Suppressor macrophage (primary cell): Measurements from ENCODE around the gene NSMF.
A peak's percentile ranks its signal among the peaks of the same experiment; 100 is the strongest.

Experiments
- DNase-seq, 4 experiments: peaks; one replicate each; pipeline ENCODE4 v3.0.0-alpha.2; 2020 to 2022

Gene NSMF

DNA sequence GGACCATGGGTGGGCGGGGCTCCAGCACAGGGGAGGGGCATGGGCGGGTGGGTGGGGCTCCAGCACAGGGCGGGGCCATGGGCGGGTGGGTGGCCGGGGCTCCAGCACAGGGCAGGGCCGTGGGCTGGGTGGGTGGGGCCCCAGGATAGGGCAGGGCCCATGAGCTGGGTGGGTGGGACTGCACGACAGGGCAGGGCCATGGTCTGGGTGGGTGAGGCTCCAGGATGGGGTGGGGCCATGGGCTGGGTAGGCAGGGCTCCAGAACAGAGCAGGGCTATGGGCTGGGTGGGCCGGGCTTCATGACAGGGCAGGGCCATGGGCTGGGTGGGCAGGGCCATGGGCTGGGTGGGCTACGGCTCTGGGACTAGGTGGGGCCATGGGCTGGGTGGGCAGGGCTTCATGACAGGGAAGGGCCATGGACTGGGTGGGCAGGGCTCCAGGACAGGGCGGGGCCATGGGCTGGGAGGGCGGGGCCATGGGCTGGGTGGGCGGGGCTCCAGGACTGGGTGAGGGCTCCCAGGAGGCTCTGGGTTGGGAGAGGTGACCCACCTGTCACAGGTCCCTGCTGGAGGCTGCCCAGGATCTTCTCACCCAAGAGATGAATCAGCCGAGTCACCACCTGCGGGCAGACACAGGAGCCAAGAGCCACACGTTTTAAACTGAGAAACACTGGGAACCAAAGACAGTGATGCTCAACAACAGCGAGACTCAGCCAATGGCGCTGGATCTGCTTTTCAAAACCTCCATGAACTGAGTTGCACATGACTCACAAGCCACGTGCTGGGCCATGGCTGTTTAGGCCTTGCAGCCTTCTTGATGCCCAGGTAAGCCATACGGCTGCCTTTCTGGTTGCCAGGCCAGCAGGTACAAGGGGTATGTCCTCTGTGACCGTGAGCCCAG is 33.6 kb upstream of the NSMF start:
- peak in 2 of 4 experiments; percentile 8 to 25 for DNase-seq

DNA sequence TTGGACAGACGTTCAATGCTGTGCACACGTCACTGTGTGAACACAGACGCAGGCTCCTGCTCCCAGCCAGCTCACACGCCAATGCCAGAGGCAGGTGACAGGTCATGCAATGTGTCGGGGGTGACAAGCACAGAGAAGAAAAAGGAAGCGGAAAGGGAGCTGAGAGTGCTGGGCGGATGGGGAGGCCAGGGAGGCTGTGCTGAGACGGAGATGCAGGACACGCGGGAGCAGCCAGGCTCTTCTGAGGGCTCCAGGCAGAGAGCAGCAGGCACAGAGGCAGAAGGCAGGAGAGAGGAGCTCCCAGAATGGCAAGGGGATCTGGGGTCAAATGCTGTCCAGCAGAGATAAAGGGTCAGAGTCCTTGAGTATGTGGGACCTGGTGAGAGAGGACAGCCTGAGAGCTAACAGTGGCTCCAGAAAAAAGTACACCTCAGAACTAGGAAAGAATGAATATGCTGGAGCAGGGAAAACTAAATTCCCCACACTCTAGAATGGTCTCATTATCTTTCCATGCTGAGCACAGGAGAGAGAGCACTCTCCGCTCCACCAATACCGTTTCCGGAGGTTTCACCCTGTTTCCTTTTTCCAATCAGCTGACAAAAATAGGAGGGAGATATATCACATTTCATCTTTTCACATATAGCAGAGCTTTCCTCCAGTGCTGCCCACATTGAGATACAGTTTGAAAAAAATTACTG is 32.8 kb upstream of the NSMF start:
- DNase-seq = no peak

DNA sequence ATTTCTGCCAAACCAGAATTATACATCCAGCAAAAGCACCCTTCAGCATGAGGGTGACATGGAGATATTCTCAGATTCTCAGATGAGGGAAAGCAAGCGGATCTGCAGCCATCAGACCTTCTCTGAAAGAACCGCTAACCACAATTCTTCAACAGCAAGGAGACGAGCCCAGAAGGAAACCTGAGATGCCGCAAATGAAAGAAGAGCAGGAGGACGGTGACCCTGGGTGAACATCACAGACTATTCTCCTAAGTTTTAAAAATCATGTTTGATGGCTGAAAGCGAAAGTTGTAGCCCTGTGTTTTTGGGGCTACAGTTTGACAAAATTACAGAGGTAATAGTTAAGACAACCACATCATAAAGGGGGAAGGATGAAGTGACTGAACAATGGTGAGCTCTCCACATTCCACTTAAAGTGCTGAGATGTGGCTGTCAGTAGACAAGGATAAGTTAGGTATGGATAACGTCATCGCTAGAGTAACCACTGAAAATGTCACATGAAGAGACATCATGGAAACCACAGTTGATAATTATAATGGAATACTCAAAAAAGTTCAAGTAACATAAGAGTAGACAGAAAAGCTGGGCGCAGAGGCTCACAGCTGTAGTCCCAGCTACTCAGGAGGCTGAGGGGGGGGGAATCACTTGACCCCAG is 31.5 kb upstream of the NSMF start:
- DNase-seq = no peak

DNA sequence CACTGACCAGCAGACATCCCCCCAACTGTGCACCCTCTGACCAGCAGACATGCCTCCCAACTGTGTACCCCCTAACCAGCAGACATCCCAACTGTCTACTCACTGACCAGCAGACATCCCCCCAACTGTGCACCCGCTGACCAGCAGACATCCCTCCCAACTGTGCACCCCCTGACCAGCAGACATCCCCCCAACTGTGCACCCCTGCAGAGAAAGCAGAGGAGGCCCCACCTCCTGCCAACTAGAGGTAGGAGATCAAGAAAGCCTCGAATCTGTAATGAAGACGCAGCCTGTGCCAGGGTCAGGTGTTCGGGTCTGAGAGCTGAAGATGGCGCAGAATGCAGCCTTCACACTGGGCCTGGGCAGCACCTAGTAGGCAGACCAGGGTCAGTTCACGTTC is 29.8 kb upstream of the NSMF start:
- DNase-seq = no peak

DNA sequence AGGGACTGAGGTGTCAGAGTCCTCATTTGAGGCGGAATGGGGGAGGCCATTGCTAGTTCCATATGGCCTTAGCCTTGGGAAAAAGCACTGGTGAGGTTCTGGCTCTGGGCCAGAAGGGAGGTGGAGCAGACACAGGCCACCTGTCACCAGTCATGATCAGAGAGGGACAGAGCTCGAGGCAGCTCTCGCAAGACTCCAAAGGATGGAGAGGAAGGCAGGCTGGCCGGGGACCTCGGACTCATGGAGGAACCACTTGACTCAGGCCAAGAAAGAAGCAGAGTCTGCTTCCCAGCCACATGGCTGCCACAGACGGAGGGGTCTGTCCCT is 29.2 kb upstream of the NSMF start:
- no peak for DNase-seq

DNA sequence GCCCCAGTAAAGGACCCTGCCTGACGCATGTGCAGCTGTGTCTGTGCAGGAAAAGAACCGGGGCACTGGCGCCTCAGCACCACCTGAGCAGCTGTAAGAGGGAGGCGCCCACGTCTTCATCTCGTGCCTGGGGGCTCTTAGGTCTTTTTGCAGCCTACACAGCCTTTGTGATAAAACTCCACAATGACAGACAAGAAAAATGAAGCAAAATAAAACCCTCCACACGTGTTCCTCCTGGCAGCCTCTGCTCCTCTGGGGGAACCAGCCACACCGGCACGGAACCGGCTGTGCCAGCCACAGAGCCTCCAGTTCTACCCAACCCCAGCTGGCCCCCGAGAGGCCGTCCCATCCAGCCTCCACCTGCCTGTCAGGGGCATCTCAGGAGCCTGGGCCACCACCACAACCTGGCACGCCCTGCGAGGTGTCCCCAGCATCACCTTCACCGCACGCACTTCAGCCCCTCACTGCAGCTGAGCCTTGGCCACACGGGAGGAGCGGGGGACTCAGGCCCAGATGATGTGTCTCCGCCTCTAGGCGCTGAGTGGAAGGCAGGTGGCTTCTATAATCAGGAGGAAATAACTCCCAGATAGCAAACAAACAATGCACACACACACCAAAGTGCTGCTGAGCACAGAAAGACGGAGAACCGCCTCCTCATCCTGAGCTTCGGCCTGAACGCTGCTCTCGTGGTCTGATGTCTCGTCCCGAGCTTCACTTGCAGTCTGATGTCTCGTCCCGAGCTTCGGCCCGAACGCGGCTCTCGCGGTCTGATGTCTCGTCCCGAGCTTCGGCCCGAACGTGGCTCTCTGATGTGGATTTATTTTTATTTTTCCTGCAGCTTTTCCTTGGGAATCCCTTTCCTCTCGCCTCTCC is 28.6 kb upstream of the NSMF start:
- DNase-seq = no peak

DNA sequence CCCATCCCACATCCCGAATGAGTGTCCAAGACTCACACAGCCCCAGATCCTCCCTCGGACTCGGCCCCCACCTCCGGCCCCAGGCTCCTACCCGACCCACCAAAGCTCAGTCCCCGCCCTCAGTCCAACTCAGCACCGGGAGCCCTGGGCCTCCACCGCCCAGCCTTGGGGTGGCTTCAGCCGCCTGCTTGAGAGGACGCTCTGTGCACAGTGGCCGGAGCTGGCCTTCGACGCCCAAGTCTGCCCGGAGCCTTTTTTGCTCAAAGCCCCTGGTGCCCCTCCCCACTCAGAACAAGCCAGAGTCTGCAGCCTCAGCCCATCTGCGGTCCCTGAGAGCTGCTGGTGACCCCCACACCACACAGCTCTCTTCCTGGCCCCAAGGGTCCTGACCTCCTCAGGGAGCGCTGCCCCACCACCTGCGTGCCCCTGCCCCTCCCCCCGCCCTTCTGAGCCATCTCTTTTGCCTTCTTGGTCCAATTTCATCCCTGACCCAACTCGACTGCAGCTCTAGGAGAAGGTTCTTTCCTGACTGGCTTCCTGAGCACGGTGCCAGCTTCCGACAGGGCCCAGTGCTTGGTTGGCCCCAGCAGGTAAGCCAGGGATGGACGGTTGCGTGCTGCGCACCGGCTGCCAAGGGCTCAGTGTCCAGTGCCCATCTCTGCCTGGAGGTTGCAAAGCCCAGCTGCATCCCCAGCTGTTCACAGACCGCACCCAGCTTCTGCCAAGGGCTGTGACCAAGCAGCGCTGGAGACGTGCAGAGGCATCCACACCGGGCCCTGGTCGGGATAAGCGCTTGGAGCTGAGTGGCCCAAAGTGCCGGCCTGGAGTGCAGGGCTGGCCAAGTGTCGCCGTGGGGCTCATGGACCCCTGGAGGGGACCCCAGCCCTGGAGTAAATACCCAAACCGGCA is 27.7 kb upstream of the NSMF start:
- no peak for DNase-seq

DNA sequence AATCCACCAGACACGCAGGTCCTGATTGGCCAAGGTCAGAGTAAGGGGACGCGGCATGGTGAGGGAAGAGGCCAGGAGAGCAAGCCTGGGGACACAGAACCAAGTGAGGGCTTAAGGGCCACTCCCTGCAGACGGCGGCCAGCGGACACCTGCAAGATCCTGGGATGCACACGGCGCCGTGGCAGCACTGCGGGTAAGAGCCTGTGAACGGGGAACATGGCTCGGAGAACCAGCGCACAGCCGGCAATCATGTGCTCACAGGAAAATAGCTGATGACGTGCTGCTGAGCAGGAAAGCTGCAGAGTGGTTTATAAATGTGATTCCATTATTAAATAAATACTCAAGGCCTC is 27.0 kb upstream of the NSMF start:
- DNase-seq = no peak

DNA sequence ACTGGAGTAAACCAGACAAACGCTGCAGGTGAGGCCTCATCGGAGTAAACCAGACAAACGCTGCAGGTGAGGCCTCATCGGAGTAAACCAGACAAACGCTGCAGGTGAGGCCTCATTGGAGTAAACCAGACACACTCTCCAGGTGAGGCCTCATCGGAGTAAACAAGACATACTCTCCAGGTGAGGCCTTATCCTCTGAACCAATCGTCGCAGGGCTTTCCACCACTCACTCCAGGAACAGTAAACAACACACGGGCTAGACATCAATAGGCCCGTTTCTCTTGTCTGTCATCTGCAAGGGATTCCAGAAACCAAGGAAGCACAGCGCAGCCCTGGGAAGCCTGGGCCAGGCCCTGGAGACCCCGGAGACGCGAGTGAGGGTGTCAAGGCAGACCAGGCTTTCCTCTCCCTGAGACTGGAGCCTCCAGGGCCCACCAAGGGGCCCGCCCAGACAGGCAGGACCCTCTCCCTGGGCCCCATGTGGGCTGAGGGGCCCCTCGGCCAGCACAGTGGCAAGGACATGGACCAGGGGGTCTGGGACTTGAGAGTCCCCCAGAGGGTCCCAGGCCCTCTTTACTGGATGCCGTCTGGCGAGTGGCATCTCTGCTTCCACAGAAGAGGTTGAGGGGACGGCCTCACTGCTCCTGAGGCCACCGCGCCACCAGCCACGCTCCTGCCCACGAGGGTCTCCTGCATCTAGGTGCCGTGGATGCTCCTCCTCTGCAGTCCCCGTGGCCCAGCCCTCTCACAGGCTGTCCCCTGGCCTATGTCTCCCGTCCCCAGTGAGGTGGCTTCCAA is 26.4 kb upstream of the NSMF start:
- DNase-seq = no peak

DNA sequence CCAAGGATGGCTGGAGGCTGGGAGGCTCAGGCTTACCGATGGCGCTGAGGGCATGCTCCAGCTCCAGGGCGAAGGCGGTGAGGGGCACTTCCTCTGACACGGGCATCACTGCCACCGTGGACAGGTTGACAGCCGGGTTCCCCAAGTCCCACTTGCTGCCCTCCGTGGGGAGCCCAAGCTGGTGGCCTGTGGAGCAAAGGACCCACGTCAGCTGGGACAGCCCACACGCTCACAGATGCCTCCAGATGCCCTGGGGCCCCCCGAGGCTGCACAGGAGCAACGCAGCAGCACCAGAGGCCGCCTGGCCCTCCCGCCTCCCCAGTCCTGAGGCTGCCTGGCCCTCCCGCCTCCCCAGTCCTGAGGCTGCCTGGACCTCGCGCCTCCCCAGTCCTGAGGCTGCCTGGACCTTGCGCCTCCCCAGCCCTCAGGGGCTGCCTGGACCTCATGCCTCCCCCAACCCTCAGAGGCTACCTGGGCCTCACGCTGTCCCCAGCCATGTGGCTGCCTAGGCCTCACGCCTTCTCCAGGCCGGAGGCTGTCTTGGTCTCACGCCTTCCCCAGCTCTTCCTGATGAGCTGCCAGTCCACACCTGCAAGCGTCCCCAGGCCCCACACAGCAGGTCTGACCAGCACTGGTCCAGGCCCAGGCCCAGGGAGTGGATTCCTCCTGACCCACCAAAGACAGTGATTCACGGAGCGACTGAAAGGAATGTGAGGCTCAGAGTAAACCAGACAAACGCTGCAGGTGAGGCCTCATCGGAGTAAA is 25.6 kb upstream of the NSMF start:
- DNase-seq = no peak

DNA sequence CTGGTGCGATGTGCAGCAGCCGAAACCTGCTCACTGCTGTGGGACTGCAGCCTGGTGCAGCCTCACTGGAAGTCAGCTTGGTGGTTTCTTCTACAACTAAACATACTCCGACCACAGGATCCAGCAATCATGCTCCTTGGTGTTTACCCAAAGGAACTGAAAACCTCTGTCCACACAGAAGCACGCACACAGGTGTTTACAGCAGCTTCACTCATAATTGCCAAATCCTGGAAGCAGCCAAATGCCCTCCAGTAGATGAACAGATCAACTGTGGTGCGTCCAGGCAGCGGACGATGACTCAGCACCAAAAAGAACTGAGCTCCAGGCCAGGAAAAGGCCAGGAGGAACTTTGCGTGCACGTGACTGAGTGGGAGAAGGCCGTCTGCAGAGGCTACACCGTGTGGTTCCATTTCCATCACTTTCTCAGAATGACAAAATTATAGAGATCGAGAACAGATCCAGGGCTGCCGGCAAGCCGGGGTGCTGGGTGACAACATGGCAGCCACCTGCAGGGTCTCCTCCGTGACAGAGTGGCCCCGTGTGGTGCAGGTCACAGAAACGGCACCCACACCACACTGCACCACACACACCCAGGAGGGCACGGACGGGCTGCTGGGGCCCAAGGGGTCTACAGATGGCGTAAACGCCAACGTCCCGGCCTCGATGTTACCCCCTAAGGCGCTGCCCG is 23.1 kb upstream of the NSMF start:
- peak; percentile 81 to 92 (median 91) for DNase-seq

DNA sequence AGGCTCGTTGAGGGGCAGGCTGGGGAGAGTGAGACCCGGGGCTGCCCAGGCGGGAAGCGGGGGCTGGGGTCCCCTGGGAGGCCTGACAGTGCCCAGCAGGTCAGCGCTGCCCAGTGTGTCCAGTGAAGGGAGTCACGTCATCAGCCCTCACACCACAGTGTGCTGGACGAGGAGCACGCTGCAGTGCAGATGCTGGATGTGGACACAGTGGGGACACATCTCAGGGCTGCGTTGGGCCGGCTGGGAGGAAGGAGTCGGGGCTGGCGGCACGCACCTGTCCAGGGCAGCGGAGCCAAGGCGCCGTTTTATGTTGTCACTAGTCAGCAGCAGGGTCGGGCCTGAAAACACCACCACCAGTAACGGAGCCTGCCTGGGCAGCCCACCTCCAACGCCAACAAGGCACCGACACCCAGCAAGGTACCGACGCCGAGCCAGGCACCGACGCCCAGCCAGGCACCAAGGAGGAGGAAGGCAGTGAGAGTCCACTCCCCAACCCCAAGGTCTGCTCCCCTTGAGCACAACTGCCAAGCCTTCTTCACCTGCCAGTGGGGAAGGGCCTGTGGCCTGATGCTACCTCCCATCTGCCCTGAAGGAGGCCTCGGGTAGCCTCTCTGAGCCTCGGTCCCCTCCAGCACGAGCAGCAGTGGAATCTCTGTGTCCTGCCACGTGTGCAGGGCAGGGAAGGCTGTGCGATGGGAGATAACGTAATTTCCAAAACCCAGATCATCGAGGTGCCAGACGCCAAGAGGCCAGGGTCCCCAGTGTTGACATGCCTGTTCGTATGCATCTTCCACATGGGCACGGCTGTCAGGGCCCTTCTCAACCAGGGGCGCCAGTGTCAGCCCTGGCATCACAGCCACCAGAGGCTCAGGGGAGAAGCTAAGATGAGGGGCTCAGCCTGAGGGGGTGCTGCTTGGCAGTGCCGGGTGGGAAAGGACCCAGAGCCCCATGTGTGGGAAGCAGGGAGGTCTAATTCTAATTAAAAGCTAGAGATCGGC is 21.9 kb upstream of the NSMF start:
- DNase-seq = no peak

DNA sequence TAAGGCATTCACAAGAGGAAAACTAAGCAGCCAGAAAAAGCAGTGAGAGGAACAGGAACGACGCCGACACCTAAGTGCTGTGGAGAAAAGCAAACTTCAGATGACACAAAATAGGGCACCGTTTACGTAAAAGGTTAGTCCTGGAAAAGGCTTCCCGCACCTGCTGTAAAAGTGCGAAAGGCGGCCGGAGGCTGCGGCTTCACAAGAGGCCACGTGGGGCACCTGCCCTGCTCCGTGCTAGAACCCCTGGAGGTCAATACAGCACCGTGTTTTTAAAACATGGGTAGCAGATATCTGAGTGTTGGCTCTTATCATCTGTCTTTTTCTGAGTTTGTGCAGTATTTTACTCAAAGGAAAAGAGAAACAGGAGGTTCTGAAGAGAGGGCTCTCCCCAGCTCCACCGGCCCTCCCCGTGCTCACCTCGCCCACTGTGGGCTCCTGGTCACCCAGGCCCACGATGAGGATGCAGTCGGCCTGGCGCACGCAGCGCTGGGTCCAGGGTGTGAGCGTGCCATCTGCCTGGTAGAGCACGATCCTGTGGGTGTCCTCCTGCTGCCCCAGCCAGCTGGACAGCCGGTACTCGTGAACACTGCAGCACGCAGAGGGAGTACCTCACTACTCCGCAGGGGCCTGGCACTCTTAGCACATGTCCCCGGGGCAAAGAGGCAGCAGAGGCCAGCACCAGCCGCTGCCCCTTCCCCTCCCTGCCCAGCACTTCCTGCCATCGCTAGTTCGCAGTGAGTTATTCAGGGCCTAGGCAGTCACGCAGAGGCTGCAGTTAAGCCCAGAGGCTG is 21.0 kb upstream of the NSMF start:
- no peak for DNase-seq

DNA sequence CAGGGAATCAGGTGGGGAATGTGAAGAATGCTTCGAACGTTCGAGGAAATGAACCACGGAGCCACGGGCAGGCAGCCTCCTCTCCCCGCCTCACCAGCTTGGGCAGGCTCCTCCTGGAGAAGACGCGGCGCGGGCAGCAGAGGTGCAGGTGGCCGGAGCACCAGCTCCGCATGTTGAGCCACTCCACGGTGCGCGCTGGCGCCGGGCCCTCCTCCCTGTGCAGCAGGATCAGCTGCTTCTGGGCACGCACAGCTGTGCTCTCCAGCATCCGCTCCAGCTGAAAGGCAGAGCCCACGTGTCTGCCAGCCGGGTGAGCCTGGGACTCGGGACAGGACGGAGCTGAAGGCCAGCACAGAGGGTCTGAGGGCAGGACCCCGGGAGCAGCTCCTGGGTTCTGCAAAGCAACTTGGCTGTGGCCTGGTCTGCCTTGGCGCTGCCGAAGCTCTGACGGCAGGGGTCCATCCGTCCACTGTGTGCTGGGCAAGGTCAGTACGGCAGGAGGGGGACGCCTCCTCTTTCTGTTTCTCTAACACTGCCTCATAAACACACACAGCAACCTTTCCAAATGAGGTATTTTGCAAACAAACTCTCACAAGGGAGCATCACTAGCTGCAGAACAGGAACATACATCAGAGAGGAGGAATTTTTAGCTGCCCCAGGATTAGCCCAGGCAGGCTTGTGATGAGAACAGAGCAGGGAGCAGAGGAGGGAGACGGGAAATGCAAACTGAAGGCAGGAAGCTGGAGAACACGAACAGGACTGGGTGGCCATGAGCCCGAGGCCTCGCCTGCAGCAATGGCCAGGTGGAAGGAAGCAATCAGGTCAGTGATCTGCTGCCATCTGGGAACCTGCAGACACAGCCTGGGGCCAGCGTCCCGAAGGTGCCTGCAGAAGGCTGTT is 20.1 kb upstream of the NSMF start:
- no peak for DNase-seq

DNA sequence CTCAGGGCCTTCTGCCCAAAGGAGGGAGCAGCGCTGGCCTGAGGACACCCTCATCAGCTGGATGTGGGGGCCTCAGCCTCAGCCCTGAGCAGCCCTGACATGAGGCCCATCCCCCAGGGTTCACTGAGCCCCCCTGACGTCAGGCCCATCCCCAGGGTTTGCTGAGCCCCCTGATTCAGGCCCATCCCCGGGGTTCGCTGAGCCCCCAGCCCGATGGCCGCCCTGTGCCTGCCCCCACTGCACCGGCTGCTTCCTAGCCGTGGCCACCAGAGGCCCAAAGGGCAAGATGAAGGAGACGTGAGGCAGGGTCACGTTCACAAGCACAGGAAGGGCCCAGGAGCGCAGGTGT is 19.5 kb upstream of the NSMF start:
- no peak for DNase-seq
